HTR-8/SVneo (cell line): ENCODE measurements around the gene HASPIN.
"Not testable (repeated sequence)": the region's sequence is repeated elsewhere in the genome, so short reads cannot be mapped to it uniquely, and the experiment has no call there.

Experiments
- DNase-seq: peaks from one replicate; pipeline ENCODE4 v3.0.0; 2011; ENCODE audit warnings: low spot score, mixed read lengths; ENCODE audit not compliant: insufficient read length
- FAIRE-seq: peaks from 2 replicates; lab custom pipeline; 2011; peaks lifted over from hg19 to GRCh38; lab: Jason Lieb, UNC

The HASPIN gene

GRCh38 chr17:3695129-3695722 is 28.5 kb upstream of the HASPIN start:
- FAIRE-seq: peak; percentile 28
- no peak for DNase-seq

- FAIRE-seq: no peak
- DNase-seq: no peak
Measured at GRCh38 chr17:3695723-3696411, 27.8 kb upstream of the HASPIN start, which contains the start of gene P2RX5. Gene P2RX5 (minus strand): TSS chr17:3696155. CDS start chr17:3696005, 150 bp downstream.

- DNase-seq (no peak), FAIRE-seq (no peak)
Measured at GRCh38 chr17:3697103-3697476, 26.6 kb upstream of the HASPIN start.

DNA sequence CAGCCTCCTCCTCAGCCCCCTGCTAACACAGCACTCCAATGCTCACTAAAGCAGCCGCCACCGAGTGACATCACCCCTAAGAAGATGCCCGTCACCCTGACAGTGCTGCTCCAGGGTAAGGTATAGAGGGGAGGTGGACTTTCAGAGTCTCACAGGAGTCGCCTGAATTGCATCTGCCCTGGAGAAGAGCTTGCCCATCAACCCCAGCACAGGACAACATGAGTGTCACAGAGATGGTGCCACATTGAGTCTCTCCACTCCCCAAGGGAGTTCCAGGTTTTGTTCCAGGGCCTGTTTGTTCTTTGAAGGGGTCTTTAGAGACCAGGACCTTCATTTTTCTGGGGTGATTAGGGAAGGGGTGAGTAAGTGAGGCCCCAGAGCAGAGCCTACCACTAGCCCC is 25.6 kb upstream of the HASPIN start:
- FAIRE-seq (no peak), DNase-seq (no peak)

DNA sequence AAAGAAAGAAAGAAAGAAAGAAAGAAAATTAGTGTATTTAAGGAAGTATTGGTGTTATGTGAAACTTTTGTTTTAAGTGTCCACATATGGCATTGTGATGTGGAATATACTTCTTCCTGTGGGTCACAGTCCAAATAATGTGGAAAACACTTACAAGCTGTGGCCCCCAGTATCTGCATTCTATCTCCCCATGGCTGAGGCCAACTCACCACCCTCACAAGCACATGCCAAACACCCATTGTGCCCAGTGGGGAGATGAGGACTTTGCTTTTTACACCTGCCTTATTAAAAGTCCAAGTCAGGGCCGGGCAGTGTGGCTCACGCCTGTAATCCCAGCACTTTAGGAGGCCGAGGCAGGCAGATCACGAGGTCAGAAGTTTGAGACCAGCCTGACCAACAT is 23.8 kb upstream of the HASPIN start:
- no peak for FAIRE-seq
- no peak for DNase-seq

- not testable (repeated sequence) for DNase-seq, FAIRE-seq
Measured at GRCh38 chr17:3702041-3702539, 21.6 kb upstream of the HASPIN start.

DNA sequence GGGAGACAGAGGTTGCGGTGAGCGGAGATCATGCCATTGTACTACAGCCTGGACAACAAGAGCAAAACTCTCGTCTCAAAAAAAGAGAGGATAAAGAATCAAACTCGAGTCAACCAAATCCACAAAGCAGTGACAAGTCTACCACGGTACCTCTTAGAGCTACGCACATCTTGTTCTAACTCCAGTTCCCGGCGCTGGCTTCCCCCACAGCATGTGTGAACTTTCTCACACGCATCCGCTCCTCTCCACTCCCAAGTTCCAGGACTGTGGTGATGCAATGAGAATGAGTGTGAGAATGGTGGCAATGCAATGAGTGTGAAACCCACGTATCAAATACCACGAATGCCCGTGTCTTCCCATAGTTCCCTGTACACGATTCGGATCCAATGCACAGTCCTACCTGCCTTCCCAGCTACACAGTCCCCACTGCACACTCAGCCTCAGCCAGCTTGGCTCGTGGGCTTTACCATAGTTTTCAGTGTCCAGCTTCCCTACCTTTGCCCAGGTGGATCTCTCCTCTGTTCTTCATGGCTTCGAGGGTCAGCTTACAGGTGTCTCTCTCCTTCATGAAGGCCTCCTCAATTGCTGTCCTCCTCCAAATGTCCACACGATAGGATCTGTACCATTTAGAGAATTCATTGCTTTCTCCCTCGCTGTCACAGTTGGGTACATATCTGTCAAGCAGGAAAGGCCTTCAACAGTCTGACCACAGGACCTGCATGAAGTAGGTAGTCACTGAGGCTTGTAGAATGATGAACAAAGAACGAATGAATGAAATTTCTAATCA is 18.6 kb upstream of the HASPIN start:
- FAIRE-seq: no peak
- no peak for DNase-seq

DNA sequence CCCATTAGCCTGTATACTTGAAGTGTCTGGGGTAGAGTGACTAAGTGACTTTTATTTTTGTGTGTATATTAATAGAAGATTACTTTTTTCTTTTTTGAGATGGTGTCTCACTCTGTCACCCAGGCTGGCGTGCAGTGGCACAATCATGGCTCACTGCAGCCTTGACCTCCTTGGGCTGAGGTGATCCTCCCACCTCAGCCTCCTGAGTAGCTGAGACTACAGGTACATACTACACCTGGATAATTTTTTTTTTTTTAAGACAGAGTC is 18.1 kb upstream of the HASPIN start:
- DNase-seq, FAIRE-seq: not testable (repeated sequence)

DNA sequence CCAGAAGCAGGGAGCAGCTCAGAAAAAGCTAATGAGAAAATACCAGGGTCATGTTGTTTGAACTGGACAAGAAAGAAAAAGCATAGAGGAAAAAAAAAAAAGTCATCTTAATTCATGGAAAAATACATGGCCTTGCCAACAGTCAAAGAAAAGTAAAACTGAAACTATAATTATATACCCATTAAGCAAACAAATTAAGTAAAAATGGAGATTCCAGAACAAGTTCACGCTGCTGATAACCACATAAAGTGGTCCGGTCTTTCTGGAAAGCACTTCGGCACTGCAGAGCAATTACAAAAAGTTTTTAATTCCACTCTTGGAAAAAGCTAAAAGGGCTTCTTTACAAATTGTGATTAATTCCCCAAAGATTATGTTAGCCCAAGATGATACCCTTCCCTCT is 15.3 kb upstream of the HASPIN start:
- no peak for FAIRE-seq
- DNase-seq: no peak

GRCh38 chr17:3710951-3711383 is 12.7 kb upstream of the HASPIN start:
- DNase-seq (peak; percentile 52), FAIRE-seq (no peak)

DNA sequence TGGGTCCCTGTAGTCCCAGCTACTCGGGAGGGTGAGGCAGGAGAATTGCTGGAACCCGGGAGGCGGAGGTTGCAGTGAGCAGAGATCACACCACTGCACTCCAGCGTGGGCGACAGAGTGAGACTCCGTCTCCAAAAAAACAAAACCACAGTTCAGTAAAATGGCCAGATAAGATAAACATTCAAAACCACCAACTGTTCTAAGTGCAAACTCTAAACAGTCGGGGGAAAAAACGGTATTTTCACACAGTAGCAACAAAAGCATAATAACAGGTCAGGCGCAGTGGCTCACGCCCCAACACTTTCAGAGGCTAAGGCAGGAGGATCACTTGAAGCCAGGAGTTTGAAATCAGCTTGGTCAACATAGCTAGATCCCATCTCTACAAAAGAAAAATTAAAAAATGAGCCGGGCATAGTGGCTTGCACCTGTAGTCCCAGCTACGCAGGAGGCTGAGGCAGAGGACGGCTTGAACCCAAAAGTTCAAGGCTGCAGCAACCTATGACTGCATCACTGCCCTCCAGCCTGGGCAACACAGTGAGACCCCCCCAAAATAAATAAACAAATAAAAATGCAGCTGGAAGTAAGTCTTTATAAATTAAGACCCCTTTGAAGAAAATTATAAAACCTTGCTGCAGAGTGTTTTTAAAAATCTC is 10.8 kb upstream of the HASPIN start:
- FAIRE-seq (no peak), DNase-seq (no peak)

DNA sequence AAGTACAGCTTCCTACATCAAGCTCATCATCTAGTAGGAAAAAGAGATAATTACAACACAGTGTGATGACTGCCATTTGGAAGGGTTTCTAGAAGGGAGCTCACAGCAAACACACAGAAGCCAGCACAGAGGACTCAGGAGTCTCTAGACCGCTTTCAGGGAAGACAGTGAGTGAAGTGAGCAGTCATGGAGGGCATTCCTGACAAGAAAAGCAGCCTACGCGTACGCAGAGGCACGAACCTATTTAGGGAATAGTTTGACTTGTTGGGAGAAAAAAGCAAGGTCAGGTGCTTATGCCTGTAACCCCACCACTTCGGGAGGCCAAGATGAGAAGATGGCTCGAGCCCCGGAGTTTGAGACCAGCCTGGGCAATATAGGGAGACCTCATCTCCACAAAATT is 8.4 kb upstream of the HASPIN start:
- DNase-seq (no peak), FAIRE-seq (no peak)

- FAIRE-seq: no peak
- DNase-seq: no peak
Measured at GRCh38 chr17:3718201-3718600, 5.5 kb upstream of the HASPIN start.

DNA sequence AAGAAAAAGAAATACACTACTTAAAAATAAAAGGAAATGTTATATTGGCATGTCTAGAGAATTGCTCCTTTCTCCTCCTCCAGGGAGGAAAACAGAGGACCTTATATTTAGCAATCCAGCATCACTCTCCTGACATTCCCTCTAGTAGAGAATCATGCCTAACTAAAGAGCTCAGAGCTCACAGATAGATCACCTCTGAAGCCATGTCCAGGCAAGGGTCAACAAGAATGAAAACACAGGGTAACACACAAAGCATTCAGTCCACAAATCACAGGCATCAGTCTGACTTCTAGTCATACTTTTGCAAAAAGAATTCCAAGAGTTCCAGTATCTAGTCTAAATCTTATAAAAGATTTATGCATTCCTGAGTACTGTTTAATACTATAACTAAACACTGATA is 4.4 kb upstream of the HASPIN start:
- DNase-seq (no peak), FAIRE-seq (no peak)

DNA sequence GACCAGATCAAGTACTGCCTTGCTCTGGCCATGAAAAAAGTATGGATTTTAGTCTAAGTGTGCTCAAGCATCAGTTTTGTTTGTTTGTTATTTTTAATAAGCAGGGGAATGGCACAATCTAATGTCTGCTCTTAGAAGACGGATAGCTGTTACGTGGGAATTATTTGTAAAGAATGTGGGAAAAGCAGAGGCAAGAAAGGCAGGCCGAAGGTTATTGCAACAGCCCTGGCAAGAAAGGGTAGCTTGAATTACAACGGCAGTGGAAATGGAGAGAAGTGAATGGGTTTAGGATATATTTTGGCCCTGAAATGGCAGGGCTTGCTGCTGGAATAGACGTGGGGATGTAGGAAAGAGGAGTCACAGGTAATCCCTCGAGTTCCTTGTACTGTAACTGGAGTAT is 987 bp upstream of the HASPIN start:
- no peak for DNase-seq
- no peak for FAIRE-seq

DNA sequence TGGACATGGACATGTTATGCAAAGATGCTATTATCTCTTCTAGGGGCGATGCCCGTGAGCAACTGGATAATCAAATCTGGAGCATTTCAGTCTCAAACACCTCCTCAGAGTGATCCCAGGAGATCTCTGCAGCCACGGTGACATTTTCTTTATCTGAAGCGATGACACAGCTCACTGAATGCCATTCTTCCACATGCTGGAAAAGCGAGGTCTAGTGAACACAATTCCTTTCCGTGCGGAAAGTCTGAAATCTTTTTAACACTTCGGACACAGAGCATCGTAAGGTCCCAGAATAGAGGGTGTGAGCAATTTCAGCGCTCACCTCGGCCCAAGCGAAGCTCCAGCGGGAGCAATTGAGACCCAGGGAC is 531 bp upstream of the HASPIN start:
- no peak for FAIRE-seq
- no peak for DNase-seq

DNA sequence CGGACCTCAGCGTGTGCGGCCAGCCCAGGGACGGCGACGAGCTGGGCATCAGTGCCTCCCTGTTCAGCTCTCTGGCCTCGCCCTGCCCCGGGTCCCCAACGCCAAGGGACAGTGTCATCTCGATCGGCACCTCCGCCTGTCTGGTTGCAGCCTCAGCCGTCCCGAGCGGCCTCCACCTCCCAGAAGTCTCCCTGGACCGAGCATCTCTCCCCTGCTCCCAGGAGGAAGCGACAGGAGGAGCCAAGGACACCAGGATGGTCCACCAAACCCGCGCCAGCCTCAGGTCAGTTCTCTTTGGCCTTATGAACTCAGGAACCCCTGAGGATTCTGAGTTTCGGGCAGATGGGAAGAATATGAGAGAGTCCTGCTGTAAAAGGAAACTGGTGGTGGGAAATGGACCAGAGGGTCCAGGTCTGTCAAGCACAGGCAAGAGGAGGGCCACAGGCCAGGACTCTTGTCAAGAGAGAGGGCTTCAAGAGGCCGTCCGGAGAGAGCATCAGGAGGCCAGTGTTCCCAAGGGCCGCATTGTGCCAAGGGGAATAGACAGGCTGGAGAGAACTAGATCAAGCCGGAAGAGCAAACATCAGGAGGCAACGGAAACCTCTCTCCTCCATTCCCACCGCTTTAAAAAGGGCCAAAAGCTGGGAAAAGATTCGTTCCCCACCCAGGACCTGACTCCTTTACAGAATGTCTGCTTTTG is 825 bp downstream of the HASPIN start:
- FAIRE-seq (no peak), DNase-seq (no peak)

DNA sequence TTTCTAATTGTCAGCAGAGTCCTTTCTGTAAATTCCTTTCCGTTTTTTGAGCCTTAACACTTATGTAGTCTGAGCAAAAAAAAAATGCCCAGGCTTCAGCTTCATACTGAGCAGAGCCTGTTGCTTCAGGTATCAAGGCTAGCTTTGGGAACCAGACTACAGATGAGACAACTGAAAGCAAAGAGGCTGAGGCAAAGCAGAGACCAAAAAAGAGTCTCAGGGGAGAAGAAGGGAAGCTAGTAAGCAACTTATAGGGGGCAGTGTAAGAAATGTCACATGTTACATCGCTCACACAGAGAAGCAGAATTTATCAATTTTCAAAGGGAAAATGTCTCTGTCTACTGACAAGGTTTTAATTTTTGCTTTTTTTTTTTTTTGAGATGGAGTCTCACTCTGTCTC is 3.3 kb downstream of the HASPIN start:
- DNase-seq (no peak), FAIRE-seq (no peak)

DNA sequence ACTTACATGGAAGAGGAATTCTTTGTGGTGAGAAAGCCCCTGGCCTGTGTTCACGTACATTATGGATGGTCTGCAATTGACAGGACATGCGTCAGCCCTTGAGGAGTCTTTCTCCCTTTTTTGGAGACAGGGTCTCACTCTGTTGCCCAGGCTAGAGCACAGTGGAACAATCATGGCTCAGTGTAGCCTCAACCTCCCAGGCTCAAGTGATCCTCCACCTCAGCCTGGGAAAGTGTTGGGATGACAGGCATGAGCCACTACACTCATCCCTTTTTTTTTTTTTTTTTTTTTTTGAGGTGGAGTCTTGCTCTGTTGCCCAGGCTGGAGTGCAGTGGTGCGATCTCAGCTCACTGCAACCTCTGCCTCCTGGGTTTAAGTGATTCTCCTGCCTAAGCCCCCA is 4.4 kb downstream of the HASPIN start:
- DNase-seq, FAIRE-seq: not testable (repeated sequence)

DNA sequence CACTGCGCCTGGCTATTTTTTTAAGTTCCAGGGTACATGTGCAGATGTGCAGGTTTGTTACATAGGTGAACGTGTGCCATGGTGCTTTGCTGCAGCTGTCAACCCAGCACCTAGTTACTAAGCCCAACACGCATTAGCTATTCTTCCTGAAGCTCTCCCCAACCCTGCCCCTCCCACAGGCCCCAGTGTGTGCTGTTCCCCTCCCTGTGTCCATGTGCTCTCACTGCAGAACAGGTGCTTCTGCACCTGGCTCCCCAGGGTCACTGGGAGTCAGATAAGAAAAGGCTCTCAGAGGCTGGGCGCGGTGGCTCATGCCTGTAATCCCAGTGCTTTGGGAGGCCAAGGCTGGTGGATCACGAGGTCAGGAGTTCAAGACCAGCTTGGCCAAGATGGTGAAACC is 6.2 kb downstream of the HASPIN start:
- FAIRE-seq (no peak), DNase-seq (no peak)
